ENCODE data around the gene GPX3. TPM values are rescaled to one million over a fixed set of nuclear protein-coding genes. Genes with fewer than 3 reads are reported as not detected.

Gene GPX3
- total and polyA plus RNA-seq, 2 of the 13 experiments (the other 11 are each of a cell fraction or from before 2014, with no cell fraction given): 33.8 to 1,892 TPM

DNA sequence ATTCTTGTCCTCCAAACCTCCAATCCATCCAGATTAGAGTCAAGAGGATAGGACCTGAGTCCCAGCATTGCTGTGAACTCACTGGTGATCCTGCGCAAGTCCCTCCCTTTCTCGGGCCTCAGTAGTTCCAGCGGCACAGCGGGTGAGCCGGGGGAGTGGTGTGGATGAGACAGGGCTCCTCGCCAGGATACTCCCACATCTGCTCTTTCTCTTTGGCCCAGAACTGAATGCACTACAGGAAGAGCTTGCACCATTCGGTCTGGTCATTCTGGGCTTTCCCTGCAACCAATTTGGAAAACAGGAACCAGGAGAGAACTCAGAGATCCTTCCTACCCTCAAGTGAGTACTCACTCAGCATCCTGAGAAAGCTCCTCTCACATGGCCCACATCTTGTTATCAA is 6.3 kb downstream of the GPX3 start (continued):
- TF ChIP-seq, protein P1, sequence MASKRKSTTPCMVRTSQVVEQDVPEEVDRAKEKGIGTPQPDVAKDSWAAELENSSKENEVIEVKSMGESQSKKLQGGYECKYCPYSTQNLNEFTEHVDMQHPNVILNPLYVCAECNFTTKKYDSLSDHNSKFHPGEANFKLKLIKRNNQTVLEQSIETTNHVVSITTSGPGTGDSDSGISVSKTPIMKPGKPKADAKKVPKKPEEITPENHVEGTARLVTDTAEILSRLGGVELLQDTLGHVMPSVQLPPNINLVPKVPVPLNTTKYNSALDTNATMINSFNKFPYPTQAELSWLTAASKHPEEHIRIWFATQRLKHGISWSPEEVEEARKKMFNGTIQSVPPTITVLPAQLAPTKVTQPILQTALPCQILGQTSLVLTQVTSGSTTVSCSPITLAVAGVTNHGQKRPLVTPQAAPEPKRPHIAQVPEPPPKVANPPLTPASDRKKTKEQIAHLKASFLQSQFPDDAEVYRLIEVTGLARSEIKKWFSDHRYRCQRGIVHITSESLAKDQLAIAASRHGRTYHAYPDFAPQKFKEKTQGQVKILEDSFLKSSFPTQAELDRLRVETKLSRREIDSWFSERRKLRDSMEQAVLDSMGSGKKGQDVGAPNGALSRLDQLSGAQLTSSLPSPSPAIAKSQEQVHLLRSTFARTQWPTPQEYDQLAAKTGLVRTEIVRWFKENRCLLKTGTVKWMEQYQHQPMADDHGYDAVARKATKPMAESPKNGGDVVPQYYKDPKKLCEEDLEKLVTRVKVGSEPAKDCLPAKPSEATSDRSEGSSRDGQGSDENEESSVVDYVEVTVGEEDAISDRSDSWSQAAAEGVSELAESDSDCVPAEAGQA (IDR thresholded peaks at IDR 0.05; ENCODE audit: low read depth): no peak
- TF ChIP-seq, protein P1 (CRISPR knock-in tag; IDR thresholded peaks at IDR 0.05; ENCODE audit: borderline replicate concordance): no peak

DNA sequence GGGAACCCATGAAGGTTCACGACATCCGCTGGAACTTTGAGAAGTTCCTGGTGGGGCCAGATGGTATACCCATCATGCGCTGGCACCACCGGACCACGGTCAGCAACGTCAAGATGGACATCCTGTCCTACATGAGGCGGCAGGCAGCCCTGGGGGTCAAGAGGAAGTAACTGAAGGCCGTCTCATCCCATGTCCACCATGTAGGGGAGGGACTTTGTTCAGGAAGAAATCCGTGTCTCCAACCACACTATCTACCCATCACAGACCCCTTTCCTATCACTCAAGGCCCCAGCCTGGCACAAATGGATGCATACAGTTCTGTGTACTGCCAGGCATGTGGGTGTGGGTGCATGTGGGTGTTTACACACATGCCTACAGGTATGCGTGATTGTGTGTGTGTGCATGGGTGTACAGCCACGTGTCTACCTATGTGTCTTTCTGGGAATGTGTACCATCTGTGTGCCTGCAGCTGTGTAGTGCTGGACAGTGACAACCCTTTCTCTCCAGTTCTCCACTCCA is 7.6 kb downstream of the GPX3 start:
- Histone ChIP-seq H3K4me2 (ENCODE audit: low read depth, low read length) (no peak overlapping the region), H3K27ac (ENCODE audit: extremely low read length, insufficient read depth, low read length) (no peak overlapping the region), H3K9me3 (ENCODE audit: low read length) (no peaks in the 10 kb centered on the region), H3K4me1 (ENCODE audit: insufficient read depth, low read length) (peaks cover 24% of the 10 kb centered on the region), H4K20me1 (ENCODE audit: insufficient read depth, low read length) (peaks cover 31% of the 10 kb centered on the region; the same call in 1 of the 2 replicates), H3K27me3 (ENCODE audit: control insufficient read depth in 1 of 2, insufficient read depth in 2 of 2, low read length in 2 of 2) (no peaks in the 10 kb centered on the region), H3K9ac (ENCODE audit: insufficient read depth, low read depth, low read length) (no peak overlapping the region), H3K36me3 (replicated peaks in 1 of 2; ENCODE audit: control insufficient read depth in 1 of 2, insufficient read depth in 2 of 2, low read length in 2 of 2) (peaks cover 38 to 76% of the 10 kb centered on the region in 2 experiments), H2AFZ (ENCODE audit: low read length) (no peak overlapping the region), H3K4me3 (replicated peaks in 1 of 3; ENCODE audit: insufficient read depth in 1 of 3, low read depth in 2 of 3, low read length in 3 of 3) (no peak overlapping the region), H3K79me2 (ENCODE audit: insufficient read depth, low read length) (peaks cover 7% of the 10 kb centered on the region)
- in situ Hi-C loops (cut with HindIII; ENCODE audit: extremely low pct_ligation_motif_present, low pct_unique_long_range_greater_than_20kb): no loop called here
- BruUV-seq (replicated peaks): no TSS peak
- DNase-seq (ENCODE audit: low spot score) (no peak), ATAC-seq (no peak; the same call in 2 of the 3 replicates), FAIRE-seq (no peak)
- TF ChIP-seq POLR2A (IDR thresholded peaks at IDR 0.05; ENCODE audit: insufficient read depth in 1 of 2, low read depth in 2 of 2, low read length in 2 of 2): peak; percentile 27 to 54; a peak in 2 of 4 replicates
- TF ChIP-seq SCMH1 (CRISPR knock-in tag; IDR thresholded peaks at IDR 0.05; ENCODE audit: borderline replicate concordance): no peak
- TF ChIP-seq, protein P2, sequence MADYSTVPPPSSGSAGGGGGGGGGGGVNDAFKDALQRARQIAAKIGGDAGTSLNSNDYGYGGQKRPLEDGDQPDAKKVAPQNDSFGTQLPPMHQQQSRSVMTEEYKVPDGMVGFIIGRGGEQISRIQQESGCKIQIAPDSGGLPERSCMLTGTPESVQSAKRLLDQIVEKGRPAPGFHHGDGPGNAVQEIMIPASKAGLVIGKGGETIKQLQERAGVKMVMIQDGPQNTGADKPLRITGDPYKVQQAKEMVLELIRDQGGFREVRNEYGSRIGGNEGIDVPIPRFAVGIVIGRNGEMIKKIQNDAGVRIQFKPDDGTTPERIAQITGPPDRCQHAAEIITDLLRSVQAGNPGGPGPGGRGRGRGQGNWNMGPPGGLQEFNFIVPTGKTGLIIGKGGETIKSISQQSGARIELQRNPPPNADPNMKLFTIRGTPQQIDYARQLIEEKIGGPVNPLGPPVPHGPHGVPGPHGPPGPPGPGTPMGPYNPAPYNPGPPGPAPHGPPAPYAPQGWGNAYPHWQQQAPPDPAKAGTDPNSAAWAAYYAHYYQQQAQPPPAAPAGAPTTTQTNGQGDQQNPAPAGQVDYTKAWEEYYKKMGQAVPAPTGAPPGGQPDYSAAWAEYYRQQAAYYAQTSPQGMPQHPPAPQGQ (CRISPR knock-in tag; IDR thresholded peaks at IDR 0.05; ENCODE audit: borderline replicate concordance): 0 out of 2 replicates have a peak, but pooled peaks have one; percentile 60
- peak; percentile 38; the same call in 1 of the 2 replicates for TF ChIP-seq POLR2AphosphoS5 (IDR thresholded peaks at IDR 0.05; ENCODE audit: low read depth, low read length)
- no peak for TF ChIP-seq KDM5A (IDR thresholded peaks at IDR 0.05; ENCODE audit: borderline replicate concordance, low read length)
- TF ChIP-seq ZNF501 (CRISPR knock-in tag; IDR thresholded peaks at IDR 0.05): no peak
- TF ChIP-seq HDAC6 (IDR thresholded peaks at IDR 0.05; ENCODE audit: low read depth, low read length): no peak
- peak; percentile 14 for TF ChIP-seq PHF5A (CRISPR knock-in tag; IDR thresholded peaks at IDR 0.05; ENCODE audit: low read depth, unreplicated experiment)
- no peak for TF ChIP-seq SMARCC2 (IDR thresholded peaks at IDR 0.05)
- ChIA-PET POLR2A (no interaction called here), CTCF (ENCODE audit: low intra/inter-chr PET ratio, low total read pairs) (no interaction called here)
- intact Hi-C loops (cut with micrococcal nuclease; ENCODE audit: unreplicated experiment): no loop called here
- 98% methylated on average over 9 of the region's 11 CpGs for WGBS (ENCODE audit: low lambda C conversion rate)
